GM12878 (cell line): ENCODE results near the gene UEVLD. TPM values are rescaled to one million over a fixed set of nuclear protein-coding genes. Genes with fewer than 3 reads are reported as not detected.
A peak's percentile ranks its signal among the peaks of the same experiment; 100 is the strongest.

ENCODE experiments used
- DPF2 ChIP-seq: fragments of 450-650 bp; IDR thresholded peaks from 2 replicates; pipeline ENCODE4 v1.6.1; 2017; ENCODE audit warnings: mild to moderate bottlenecking
- ESRRA ChIP-seq: IDR thresholded peaks from 2 replicates; pipeline ENCODE4 v1.6.1; 2012; ENCODE audit warnings: mild to moderate bottlenecking, low read length, improper control_type of control experiment
- FOS ChIP-seq: IDR thresholded peaks from 3 replicates; pipeline ENCODE4 v1.6.1; 2011; ENCODE audit warnings: borderline replicate concordance; ENCODE audit not compliant: insufficient read length; ENCODE audit errors: extremely low read depth
- MTA3 ChIP-seq: IDR thresholded peaks from 2 replicates; pipeline ENCODE4 v1.6.1; 2012; ENCODE audit warnings: low read length, inconsistent platforms, borderline replicate concordance
- MYB ChIP-seq: fragments of 150-350 bp; IDR thresholded peaks from 2 replicates; pipeline ENCODE4 v1.6.1; 2014; ENCODE audit warnings: mild to moderate bottlenecking, low read depth, low read length, borderline replicate concordance
- NFXL1 ChIP-seq: fragments of 450-650 bp; IDR thresholded peaks from 2 replicates; pipeline ENCODE4 v1.6.1; 2017; ENCODE audit warnings: antibody characterized with exemption, mild to moderate bottlenecking, borderline replicate concordance
- NFYB ChIP-seq: IDR thresholded peaks from 2 replicates; pipeline ENCODE4 v1.6.1; 2011; ENCODE audit warnings: low read depth, mild to moderate bottlenecking, low read length, improper control_type of control experiment, moderate library complexity; ENCODE audit not compliant: insufficient read depth
- NRF1 ChIP-seq: conservative IDR thresholded peaks from 2 replicates; pipeline ENCODE4 v1.6.1; 2011; ENCODE audit warnings: mild to moderate bottlenecking, low read depth, low read length, improper control_type of control experiment
- POLR2A ChIP-seq: IDR thresholded peaks from 2 replicates; pipeline ENCODE4 v1.6.1; 2011; ENCODE audit warnings: low read depth, mild to moderate bottlenecking, low read length
- POLR2AphosphoS5 ChIP-seq: IDR thresholded peaks from 2 replicates; pipeline ENCODE4 v1.6.1; 2011; ENCODE audit warnings: mild to moderate bottlenecking, low read length, inconsistent platforms
- RELA ChIP-seq: fragments of 450-650 bp; IDR thresholded peaks from 2 replicates; pipeline ENCODE4 v1.8.0; 2014; ENCODE audit warnings: borderline replicate concordance; ENCODE audit not compliant: partially characterized antibody
- SPI1 ChIP-seq: IDR thresholded peaks from 2 replicates; pipeline ENCODE4 v1.6.1; 2011; ENCODE audit warnings: low read depth, mild to moderate bottlenecking, low read length, moderate library complexity, borderline replicate concordance; ENCODE audit not compliant: insufficient read depth
- SUPT20H ChIP-seq: IDR thresholded peaks from 2 replicates; pipeline ENCODE4 v1.6.1; 2011; ENCODE audit warnings: low read depth, mild to moderate bottlenecking, low read length, moderate library complexity, borderline replicate concordance; ENCODE audit not compliant: control insufficient read depth
- TARDBP ChIP-seq: IDR thresholded peaks from 2 replicates; pipeline ENCODE4 v1.6.1; 2016; ENCODE audit warnings: borderline replicate concordance
- TCF3 ChIP-seq: IDR thresholded peaks from 2 replicates; pipeline ENCODE4 v1.6.1; 2012; ENCODE audit warnings: low read depth, mild to moderate bottlenecking, low read length, borderline replicate concordance; ENCODE audit not compliant: insufficient read depth
- YBX1 ChIP-seq: fragments of 450-650 bp; IDR thresholded peaks from 2 replicates; pipeline ENCODE4 v1.6.1; 2016; ENCODE audit warnings: antibody characterized with exemption
- ZNF24 ChIP-seq: fragments of 450-650 bp; IDR thresholded peaks from 2 replicates; pipeline ENCODE4 v1.6.1; 2017; ENCODE audit warnings: antibody characterized with exemption, mild to moderate bottlenecking
- ZNF384 ChIP-seq: IDR thresholded peaks from 2 replicates; pipeline ENCODE4 v1.6.1; 2012; ENCODE audit warnings: low read depth, mild to moderate bottlenecking, low read length, improper control_type of control experiment, borderline replicate concordance
- polyA plus RNA-seq, 11 experiments: library from polyadenylated mRNA; depleted of rRNA in 4 of 11; unstranded in 6 of 11; stranded (reverse) in 5 of 11; fragments of >200 nt; fragmentation: Nextera tagmentation in 4 of 11; fragmentation: Illumina TruSeq in 1 of 11; extraction: Ambion mirVana in 4 of 11; extraction: Trizol in 1 of 11; gene quantifications; 1 replicate in 1 of 11; 2 replicates in 10 of 11; pipeline versions ENCODE4 v1.2.1 to v1.2.3, GENCODE V29; 2011 to 2016; ENCODE audit warnings: inconsistent platforms in 2 of 11, missing spikeins in 2 of 11, low read depth in 1 of 11
- total RNA-seq, 4 experiments: library from RNA; depleted of rRNA in 3 of 4; stranded (reverse); fragments of >200 nt in 3 of 4; fragmentation: Illumina TruSeq in 1 of 4; extraction: Trizol in 1 of 4; gene quantifications; 2 replicates each; pipeline versions ENCODE4 v1.2.1 to v1.2.3, GENCODE V29; 2013 to 2021
- TF ChIP-seq, protein P1 (sequence below): fragments of 450-650 bp; IDR thresholded peaks from 2 replicates; pipeline ENCODE4 v1.6.1; 2017; ENCODE audit warnings: mild to moderate bottlenecking, moderate library complexity
- TF ChIP-seq, protein P2 (sequence below): fragments of 450-650 bp; conservative IDR thresholded peaks from 2 replicates; pipeline ENCODE4 v1.6.1; 2017; ENCODE audit warnings: mild to moderate bottlenecking, moderate library complexity
- TF ChIP-seq, protein P3 (sequence below): fragments of 450-650 bp; IDR thresholded peaks from 2 replicates; pipeline ENCODE4 v1.6.1; 2016; ENCODE audit warnings: mild to moderate bottlenecking
- TF ChIP-seq, protein P4 (sequence below): fragments of 150-350 bp; IDR thresholded peaks from 2 replicates; pipeline ENCODE4 v1.6.1; 2014; ENCODE audit warnings: mild to moderate bottlenecking, low read depth, low read length

UEVLD gene
- total and polyA plus RNA-seq, 10 of the 15 experiments (the other 5 are each of a cell fraction or from before 2014, with no cell fraction given), result 6.5 to 16.3 (median 13.4) TPM

DNA sequence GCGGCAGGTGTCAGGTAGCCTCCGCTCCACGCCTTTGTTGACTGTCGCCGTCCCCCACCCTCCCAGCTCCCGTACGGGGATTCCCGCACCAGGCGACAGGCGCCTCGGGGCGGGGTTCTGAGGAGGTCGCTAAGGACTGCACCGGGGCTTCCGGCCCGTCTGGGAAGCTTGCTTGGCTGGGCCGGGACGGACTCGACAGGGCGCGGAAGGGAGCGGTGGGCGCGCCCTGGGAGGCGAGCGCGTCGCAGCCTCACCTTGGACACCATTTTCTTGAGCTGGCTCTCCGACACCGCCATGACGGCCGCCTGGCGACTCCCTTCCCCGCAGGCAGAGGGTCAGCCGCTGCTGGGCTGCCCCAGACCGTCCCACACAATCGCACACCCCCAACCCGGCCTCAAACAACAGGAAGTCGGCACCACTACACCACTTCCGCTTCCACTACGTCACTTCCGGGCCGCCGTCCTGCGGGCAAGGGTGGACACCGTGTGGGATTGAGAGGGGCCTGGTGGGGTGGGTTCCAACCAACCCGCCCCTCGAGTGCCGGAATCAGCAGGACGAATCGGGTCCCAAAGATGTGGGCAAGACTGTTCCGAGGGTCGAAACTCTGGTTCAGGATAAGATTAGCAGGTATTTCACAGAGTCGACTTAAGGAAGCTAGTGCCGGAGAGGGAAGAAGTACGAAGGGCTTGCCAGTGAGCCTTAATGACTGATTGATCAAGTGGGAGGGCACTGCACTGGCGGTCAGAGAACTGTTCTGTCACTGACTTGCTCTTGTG lies 61.8 kb downstream of the UEVLD start, which contains the start of gene TSG101 (continued):
- TF ChIP-seq MYB (no peak), TCF3 (no peak), POLR2A (peak; percentile 98), POLR2AphosphoS5 (peak; percentile 95), SUPT20H (no peak), MTA3 (no peak; the same call in 1 of the 2 replicates), ZNF24 (no peak), ZNF384 (no peak), ESRRA (no peak), YBX1 (no peak), DPF2 (peak; percentile 77; the same call in 1 of the 2 replicates), RELA (no peak), SPI1 (peak; percentile 62; the same call in 1 of the 2 replicates), NFXL1 (no peak), NFYB (no peak), NRF1 (no peak), FOS (no peak), TARDBP (peak; percentile 56; the same call in 1 of the 2 replicates)
- TF ChIP-seq, protein P1, sequence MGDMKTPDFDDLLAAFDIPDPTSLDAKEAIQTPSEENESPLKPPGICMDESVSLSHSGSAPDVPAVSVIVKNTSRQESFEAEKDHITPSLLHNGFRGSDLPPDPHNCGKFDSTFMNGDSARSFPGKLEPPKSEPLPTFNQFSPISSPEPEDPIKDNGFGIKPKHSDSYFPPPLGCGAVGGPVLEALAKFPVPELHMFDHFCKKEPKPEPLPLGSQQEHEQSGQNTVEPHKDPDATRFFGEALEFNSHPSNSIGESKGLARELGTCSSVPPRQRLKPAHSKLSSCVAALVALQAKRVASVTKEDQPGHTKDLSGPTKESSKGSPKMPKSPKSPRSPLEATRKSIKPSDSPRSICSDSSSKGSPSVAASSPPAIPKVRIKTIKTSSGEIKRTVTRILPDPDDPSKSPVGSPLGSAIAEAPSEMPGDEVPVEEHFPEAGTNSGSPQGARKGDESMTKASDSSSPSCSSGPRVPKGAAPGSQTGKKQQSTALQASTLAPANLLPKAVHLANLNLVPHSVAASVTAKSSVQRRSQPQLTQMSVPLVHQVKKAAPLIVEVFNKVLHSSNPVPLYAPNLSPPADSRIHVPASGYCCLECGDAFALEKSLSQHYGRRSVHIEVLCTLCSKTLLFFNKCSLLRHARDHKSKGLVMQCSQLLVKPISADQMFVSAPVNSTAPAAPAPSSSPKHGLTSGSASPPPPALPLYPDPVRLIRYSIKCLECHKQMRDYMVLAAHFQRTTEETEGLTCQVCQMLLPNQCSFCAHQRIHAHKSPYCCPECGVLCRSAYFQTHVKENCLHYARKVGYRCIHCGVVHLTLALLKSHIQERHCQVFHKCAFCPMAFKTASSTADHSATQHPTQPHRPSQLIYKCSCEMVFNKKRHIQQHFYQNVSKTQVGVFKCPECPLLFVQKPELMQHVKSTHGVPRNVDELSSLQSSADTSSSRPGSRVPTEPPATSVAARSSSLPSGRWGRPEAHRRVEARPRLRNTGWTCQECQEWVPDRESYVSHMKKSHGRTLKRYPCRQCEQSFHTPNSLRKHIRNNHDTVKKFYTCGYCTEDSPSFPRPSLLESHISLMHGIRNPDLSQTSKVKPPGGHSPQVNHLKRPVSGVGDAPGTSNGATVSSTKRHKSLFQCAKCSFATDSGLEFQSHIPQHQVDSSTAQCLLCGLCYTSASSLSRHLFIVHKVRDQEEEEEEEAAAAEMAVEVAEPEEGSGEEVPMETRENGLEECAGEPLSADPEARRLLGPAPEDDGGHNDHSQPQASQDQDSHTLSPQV, result no peak
- TF ChIP-seq, protein P2, sequence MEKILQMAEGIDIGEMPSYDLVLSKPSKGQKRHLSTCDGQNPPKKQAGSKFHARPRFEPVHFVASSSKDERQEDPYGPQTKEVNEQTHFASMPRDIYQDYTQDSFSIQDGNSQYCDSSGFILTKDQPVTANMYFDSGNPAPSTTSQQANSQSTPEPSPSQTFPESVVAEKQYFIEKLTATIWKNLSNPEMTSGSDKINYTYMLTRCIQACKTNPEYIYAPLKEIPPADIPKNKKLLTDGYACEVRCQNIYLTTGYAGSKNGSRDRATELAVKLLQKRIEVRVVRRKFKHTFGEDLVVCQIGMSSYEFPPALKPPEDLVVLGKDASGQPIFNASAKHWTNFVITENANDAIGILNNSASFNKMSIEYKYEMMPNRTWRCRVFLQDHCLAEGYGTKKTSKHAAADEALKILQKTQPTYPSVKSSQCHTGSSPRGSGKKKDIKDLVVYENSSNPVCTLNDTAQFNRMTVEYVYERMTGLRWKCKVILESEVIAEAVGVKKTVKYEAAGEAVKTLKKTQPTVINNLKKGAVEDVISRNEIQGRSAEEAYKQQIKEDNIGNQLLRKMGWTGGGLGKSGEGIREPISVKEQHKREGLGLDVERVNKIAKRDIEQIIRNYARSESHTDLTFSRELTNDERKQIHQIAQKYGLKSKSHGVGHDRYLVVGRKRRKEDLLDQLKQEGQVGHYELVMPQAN, result no peak; the same call in none of the 2 replicates
- TF ChIP-seq, protein P3, sequence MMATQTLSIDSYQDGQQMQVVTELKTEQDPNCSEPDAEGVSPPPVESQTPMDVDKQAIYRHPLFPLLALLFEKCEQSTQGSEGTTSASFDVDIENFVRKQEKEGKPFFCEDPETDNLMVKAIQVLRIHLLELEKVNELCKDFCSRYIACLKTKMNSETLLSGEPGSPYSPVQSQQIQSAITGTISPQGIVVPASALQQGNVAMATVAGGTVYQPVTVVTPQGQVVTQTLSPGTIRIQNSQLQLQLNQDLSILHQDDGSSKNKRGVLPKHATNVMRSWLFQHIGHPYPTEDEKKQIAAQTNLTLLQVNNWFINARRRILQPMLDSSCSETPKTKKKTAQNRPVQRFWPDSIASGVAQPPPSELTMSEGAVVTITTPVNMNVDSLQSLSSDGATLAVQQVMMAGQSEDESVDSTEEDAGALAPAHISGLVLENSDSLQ, result peak; percentile 72
- TF ChIP-seq, protein P4, sequence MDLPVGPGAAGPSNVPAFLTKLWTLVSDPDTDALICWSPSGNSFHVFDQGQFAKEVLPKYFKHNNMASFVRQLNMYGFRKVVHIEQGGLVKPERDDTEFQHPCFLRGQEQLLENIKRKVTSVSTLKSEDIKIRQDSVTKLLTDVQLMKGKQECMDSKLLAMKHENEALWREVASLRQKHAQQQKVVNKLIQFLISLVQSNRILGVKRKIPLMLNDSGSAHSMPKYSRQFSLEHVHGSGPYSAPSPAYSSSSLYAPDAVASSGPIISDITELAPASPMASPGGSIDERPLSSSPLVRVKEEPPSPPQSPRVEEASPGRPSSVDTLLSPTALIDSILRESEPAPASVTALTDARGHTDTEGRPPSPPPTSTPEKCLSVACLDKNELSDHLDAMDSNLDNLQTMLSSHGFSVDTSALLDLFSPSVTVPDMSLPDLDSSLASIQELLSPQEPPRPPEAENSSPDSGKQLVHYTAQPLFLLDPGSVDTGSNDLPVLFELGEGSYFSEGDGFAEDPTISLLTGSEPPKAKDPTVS, result no peak
